HG02981 (cell line): ENCODE measurements around the gene DGCR6L.
"Not testable (repeated sequence)": the region's sequence is repeated elsewhere in the genome, so short reads cannot be mapped to it uniquely, and the experiment has no call there.

Experiments used
- ATAC-seq: cut with Tn5 transposase; IDR thresholded peaks from one replicate; pipeline ENCODE4 v1.9.1; 2021; ENCODE audit warnings: mild to moderate bottlenecking, moderate library complexity; ENCODE audit not compliant: unreplicated experiment

The DGCR6L gene

DNA sequence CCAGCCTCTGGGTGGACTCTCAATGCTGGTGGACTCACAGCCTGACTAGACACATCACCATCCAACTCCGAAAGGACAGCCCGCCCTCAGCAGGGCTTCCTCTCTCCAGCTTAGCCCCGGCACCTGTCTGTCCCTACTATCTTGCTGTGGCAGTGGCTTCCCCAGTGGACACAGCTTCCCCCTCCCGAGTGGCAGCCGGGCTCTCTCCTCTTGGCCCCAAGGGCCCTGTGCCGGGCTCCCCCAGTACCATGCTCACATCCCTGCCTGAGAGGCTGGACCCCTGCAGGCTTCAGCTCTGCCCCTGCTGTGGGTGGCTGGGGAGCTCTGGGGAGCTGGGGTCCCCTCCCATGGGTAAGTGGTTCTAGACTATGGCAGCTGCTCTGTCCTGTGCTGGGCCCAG, 9.1 kb downstream of the DGCR6L start:
- ATAC-seq = not testable (repeated sequence)

GRCh38 chr22:20310180-20310579, 9.7 kb downstream of the DGCR6L start:
- not testable (repeated sequence) for ATAC-seq

DNA sequence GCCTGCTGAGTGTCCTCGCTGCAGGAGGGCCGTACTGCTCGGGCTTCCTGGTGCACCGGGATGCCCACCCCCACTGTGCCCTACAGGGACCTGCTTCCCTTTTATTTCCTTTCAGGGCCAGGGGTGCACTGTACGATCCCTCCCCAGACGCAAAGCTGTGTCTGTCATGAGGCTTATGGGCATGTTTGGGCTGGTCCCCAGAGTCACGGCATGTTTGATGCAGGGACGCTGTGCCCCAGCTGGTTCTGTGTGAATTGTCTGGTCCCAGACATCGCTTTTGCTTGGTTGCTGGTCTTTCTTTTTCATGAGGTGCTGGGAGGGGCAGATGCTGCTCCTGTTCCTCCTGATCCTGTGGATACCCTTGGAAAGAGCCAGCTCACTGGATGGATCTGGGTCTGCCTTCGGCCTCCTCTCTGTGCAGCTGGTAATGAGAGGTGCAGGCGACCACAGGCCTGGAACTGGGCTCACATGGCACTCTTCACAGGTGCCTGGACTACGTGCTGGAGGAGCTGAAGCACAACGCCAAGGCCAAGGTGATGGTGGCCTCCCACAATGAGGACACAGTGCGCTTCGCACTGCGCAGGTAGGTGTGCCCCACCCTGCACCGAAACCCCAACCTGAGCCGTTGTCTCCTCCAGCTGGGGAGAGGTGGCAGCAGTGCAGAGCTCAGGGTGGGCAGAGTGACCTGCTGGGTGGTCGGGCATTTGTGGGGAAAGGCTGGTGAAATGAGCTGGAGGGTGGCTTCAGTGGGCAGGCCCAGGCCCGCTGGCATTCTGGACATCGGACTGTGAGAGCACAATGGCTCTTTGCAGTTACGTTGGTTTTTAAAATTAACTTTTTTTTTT, 10.8 kb downstream of the DGCR6L start:
- ATAC-seq = not testable (repeated sequence)

DNA sequence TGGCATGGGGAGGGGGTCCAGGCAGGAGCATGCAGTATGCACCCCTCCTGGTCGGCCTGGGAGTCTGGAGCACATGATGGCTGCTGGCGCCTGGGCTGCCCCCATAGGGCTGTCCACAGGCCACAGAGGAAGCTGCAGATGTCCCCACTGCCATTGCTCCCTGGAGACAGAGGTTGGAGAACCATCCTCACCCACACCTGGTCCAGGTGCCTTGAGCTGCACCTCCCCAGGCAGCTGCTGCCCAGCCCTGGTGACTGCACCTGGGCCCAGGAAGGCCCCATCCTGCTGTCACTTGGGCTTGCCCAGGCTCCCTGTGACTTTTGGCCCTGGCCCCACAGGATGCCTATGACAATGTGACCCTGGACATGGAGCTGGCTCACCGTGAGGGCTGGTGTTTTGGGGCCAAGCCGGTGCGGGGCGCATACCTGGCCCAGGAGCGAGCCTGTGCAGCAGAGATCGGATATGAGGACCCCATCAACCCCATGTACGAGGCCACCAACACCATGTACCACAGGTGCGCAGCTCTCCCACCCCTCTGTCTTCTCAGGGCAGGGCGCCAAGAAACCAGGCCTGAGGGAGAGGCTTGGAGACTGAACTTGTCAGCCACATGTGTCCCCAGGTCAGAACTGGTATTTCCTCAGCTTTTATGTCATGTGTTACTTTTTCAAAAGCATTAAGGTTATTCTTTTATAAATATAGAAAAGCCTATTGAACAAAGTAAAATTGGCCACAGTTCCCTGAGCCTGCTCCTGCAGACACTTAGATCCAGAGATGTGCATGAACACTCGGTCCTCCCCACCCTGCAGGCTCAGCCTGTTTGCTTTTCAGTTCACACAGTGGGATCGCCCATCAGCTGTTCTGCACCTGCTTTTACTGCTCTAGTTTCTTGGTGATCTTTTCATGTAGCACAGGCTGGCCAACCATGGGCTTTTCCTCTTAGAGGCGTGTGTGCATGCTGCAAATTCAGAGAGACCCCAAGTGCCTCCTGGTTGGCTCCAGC, 12.1 kb downstream of the DGCR6L start:
- not testable (repeated sequence) for ATAC-seq

- not testable (repeated sequence) for ATAC-seq
Measured at GRCh38 chr22:20306646-20307447, 13.0 kb downstream of the DGCR6L start.

DNA sequence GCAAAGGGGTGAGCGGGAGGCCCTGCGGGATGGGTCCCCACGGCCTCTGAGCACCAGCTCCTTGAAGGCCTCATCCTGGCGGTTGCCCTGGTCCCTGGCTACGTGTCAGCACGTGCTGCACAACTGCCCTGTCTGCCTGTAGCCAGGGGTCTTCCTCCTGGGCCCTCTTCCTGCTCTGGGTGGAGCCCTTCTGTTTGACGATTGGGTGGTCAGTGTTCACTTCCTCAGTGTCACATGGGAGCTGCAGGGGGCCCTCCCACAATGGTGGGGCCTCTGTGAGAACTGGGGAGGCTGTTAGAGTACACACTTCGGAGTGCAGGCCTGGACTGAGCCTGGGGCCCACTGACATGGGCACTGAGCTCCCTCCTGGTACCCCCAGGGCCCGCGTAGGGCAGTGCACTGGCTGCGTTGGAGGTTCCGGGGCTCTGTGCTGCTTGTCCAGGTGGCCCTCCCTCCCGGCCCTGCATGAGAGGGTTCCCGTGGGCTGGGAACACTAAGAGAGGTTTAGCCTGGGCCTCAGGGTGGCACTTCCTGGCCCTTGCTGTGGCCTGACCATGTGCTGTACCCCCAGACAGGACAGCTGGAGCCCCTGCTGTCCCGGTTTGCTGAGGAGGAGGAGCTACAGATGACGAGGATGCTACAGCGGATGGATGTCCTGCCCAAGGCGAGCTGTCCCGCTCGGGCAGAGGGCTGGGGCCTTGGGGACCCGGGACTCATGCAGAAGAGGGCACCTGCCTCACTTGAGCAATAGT, 13.8 kb downstream of the DGCR6L start:
- no peak for ATAC-seq

GRCh38 chr22:20305230-20305893, 14.5 kb downstream of the DGCR6L start:
- not testable (repeated sequence) for ATAC-seq

GRCh38 chr22:20304646-20305045, 15.2 kb downstream of the DGCR6L start:
- no peak for ATAC-seq

GRCh38 chr22:20303229-20303534, 16.7 kb downstream of the DGCR6L start:
- not testable (repeated sequence) for ATAC-seq

DNA sequence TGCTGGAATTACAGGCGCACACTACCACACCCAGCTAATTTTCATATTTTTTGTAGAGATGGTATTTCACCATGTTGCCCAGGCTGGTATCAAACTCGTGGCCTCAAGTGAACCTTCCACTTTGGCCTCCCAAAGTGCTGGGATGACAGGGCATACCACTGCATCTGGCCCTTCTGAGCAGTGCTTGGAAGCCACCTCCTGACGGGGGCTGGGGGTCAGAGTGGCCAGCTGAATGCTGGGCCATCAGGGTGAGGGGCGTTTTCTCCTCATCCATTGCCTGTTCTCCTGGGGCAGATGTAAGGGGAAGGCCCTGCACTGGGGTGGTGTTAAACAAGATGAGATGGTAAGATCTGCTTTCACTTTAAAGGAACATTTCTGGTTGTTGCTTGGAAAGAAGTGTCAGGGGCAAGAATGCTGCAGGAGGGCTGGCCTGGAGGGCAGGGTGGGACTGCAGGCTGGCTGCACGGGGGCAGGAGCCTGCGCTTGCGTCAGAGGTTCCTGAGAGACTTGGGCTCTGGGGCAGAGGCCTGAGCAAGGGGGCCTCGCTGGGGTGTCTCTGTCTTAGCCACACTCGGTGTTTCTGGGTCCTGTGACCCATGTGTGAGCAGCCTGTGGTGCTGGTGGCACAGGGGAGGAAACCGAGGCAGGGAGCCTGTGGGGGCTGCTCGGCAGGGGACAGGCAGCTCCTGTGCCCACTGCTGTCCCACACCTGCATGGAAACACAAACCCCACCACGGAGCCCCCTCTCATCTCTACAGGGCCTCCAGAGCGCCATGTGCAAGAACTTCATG, 17.2 kb downstream of the DGCR6L start:
- no peak for ATAC-seq

- ATAC-seq = peak; percentile 8
Measured at GRCh38 chr22:20299746-20300136, 20.1 kb downstream of the DGCR6L start.

DNA sequence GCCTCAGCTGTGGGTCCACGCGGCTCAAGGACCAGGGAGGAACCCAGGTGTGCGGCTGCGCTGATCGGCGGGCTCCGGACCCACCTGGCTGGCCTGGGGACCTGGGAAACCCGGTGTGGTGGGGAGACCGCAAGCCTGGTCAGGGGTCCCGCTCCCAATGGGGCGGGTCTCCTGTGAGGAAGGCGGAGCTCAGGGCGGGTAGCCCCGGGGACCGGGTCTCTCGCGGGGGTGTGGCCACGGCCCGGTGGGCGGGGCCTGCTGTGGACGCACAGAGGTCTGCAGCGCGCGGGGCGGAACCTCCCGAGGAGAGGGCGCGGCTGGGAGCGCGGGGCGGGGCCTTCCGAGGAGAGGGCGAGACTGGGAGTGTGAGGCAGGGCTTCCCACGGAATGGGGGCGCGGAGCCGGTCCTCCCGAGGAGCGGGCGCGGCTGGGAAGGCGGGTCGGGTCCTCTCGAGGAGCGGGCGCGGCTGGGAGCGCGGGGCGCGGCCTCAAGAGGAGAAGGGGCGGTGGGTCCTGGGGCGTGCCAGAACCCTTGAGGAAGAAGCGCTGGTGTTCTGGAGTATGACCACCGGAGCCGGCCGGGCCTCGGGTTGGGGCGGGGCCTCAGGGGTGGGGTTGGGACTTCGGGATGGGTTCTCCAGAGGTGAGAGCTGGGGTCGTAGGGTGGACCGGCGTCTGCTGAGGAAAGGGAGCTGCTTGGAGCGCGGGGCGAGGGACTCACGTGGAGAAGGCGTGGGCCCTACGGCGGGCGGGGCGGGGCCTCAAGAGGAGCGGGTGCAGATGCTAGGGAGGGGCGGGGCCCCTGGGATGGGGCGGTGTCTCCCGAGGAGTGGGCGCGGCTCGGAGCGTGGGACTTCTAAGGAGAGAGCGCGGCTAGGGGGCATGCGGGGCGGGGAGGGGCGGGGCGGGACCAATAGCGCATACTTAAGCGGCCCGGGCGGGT, 20.8 kb downstream of the DGCR6L start:
- ATAC-seq = peak; percentile 45

DNA sequence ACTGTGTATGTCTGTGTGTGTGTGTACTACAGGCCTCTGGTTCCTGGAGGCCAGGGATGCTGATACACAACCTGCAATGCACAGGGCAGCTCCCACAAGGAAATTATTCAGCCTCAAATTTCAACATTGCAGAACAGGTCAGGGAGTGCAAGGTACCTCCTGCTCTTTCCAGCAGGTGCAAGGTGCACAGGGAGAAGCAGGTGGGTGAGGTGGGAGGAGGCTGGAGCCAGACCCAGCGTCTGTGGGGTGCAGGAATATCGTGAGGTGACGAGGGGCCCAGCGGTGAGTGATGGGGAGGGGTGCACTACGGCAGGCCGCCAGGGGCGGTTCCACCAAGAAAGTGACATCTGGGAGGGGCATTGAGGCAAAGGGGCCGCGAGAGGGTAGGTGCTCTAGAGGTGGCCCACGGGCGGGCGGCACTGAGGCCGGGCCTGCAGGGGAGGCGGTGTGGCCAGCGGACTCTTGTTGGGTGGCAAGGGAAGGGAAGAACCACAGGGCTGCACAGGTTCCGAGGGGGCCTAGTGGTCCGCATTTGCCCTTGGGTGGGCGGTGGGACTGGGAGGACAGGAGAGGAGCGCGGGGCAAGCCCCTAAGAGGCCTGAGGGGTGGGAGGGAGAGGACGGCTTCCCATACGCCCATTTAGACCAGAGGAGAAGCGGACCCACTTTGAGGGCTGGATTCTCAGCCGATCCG, 21.6 kb downstream of the DGCR6L start:
- no peak for ATAC-seq

DNA sequence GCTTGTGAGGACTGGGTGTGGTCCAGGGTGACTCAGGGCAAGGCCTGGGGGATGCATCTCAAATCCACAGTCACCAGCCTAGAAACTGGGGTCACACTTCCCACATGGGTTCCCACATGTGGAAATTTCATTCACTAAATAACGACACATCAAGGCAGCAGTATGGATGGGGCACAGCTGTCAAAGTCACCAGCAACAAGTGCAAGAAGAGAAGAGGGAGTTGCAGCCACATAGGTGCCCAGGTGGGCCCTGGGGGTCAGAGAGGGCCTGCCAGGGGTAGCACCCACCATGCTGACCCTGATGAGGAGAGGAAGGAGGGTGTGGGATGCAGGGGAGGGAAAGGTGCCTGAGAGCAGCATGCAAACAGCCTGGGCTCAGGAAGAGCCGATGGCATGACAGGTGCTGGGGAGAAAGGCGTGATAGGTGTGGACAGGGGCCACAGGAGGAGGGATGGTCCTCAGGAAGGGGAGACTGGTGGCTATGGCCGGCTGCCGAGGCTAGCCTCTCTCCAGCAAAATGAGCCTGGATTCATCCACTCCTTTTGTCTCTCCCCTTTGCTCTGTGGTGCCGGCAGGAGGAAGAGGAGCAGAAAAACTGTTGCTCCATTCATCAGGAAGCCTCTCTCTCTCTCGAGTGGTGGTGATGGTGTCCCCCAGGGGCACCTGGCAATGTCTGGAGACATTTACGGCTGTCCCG, 22.3 kb downstream of the DGCR6L start:
- no peak for ATAC-seq

DNA sequence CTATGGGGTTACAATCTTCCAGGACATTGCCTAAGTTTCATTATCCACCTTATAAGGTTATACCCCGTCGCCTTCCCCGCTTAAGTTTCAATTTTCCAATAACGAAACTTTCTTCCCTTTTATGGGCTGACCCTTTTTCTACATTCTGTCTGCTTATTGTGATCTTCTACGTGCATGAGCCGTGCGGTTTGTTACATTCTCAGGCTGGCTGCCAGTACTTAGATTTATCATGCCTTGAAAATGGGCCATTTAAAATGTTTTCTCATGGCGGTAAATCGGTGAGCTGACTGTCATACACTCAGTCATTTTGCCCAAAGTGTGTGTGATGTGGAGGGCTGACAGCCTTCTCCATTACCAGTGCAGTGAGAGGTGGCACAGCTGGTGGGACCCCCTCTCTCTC, 23.3 kb downstream of the DGCR6L start:
- ATAC-seq = no peak

DNA sequence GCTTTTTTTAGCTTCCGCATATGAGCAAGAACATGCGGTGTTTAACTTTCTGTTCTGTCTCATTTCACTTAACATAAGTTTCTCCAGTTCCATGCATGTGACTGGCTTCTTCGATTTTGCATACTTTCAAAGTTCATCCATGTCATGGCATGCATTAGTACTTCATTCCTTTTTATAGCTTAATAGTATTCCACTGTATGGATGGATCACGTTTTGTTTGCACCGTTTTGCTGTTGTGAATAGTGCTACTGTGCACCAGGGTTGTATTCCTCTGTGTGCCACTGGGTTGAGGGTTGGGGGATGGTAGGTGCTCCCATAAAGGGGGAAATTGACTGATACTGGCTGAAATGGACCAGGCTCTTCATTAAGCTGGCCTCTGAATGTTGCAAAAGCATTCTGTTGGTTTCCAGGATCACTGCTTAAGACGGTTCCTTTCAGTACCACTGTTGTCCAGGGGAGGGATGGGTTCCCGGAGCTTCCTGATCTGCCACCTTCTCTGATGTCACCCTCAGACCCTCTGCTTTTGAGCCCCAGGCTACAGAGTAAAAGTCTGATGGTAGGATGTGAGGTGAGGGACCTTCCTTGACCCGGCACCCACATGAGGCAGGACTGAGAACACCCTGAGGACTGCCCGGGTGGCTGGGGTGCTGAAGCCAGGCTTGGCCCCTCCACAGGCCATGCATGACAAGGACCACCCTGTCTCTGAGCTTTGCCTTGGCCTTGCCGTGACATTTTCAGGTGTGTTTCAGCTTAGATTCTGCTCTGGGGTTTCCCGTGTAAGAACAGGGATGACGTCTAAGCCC, 24.4 kb downstream of the DGCR6L start:
- no peak for ATAC-seq
